Loucy (cell line): ENCODE results near the gene SASH1.

ENCODE experiments used
- H2AFZ ChIP-seq: fragments of 200-600 bp; sonication (generic); 2 replicates; pipeline ENCODE4 v1.6.0; 2016; ENCODE audit warnings: antibody characterized with exemption, mild to moderate bottlenecking, low read length, moderate library complexity
- H3F3A ChIP-seq: fragments of 200-600 bp; 2 replicates; pipeline ENCODE4 v1.6.0; 2016; ENCODE audit warnings: antibody characterized with exemption, low read depth, mild to moderate bottlenecking
- H3K27me3 ChIP-seq: fragments of 200-600 bp; sonication (generic); 2 replicates; pipeline ENCODE4 v1.6.1; 2014; ENCODE audit warnings: low read length, mild to moderate bottlenecking; ENCODE audit not compliant: insufficient read depth, poor library complexity, severe bottlenecking
- H3K36me3 ChIP-seq: fragments of 200-600 bp; sonication (generic); 2 replicates; pipeline ENCODE4 v1.6.1; 2016; ENCODE audit warnings: low read length; ENCODE audit not compliant: insufficient read depth
- H3K4me1 ChIP-seq: fragments of 200-600 bp; sonication (generic); 2 replicates; pipeline ENCODE4 v1.5.1; 2014; ENCODE audit warnings: low read length, mild to moderate bottlenecking; ENCODE audit not compliant: insufficient read depth, poor library complexity, severe bottlenecking
- H3K4me2 ChIP-seq: fragments of 200-600 bp; sonication (generic); 2 replicates; pipeline ENCODE4 v1.6.0; 2014; ENCODE audit warnings: antibody characterized with exemption, low read length, low read depth, mild to moderate bottlenecking; ENCODE audit not compliant: poor library complexity, severe bottlenecking
- H3K4me3 ChIP-seq: fragments of 200-600 bp; sonication (generic); 2 replicates; pipeline ENCODE4 v1.5.1; 2014; ENCODE audit warnings: low read length, mild to moderate bottlenecking, mixed read lengths; ENCODE audit not compliant: poor library complexity, severe bottlenecking
- H3K79me2 ChIP-seq: fragments of 200-600 bp; sonication (generic); 2 replicates; pipeline ENCODE4 v1.6.1; 2014; ENCODE audit warnings: low read length; ENCODE audit not compliant: insufficient read depth
- H3K9ac ChIP-seq: fragments of 200-600 bp; sonication (generic); 2 replicates; pipeline ENCODE4 v1.6.0; 2014; ENCODE audit warnings: mild to moderate bottlenecking, low read depth, low read length, moderate library complexity; ENCODE audit not compliant: poor library complexity, severe bottlenecking
- H3K9me2 ChIP-seq: fragments of 200-600 bp; sonication (generic); replicated peaks from 2 replicates; pipeline ENCODE4 v1.6.1; 2016; ENCODE audit warnings: low read depth, low read length, mixed read lengths
- H3K9me3 ChIP-seq: fragments of 200-600 bp; sonication (generic); 2 replicates; pipeline ENCODE4 v1.6.1; 2014; ENCODE audit warnings: mild to moderate bottlenecking, antibody characterized with exemption, low read length, low read depth; ENCODE audit not compliant: insufficient read depth
- H4K20me1 ChIP-seq: fragments of 200-600 bp; sonication (generic); 2 replicates; pipeline ENCODE4 v1.6.0; 2014; ENCODE audit warnings: antibody characterized with exemption, low read length, mild to moderate bottlenecking; ENCODE audit not compliant: insufficient read depth, poor library complexity, severe bottlenecking
- EZH2phosphoT487 ChIP-seq: fragments of 200-600 bp; IDR thresholded peaks from 2 replicates; pipeline ENCODE4 v1.6.1; 2018; ENCODE audit warnings: antibody characterized with exemption, mild to moderate bottlenecking, moderate library complexity, borderline replicate concordance
- TF ChIP-seq, protein P1 (sequence below): fragments of 200-600 bp; sonication (generic); conservative IDR thresholded peaks from 2 replicates; pipeline ENCODE4 v1.5.1; 2014; ENCODE audit warnings: mild to moderate bottlenecking, antibody characterized with exemption, low read length

Gene SASH1

DNA sequence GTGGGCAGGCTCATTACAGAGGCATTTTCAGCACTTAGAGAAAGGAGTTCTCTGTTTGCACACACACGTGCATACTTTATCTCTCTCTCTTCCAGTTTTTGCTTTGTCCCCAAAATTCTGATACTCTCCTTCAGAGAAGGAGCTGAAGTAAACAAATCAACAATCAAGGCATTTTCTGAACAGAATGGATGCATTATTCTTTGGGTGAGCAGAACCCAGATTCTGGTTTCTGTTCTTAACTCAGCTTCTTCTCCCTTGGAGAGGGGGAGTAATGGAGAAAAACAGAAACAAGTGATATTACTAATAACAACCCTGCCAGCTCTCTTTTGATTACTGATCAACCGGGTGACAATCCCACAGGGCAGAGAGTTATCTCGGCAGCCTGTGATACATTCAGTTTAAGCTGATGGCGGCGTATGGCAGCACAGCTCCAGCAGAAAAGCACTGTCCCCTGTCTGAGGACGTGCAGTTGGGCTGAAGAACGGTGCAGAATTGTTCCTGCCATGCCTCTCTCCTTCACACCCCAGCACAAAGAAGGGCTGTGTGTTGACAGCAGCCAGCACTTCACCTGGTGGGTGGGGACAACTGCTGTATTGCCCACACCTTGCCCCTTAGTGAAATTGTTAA, 47.3 kb upstream of the SASH1 start:
- Histone ChIP-seq H4K20me1 (no peaks in the 10 kb centered on the region), H3K9me2 (no peaks in the 10 kb centered on the region), H3K4me2 (no peak overlapping the region), H3K9me3 (no peaks in the 10 kb centered on the region), H2AFZ (no peak overlapping the region), H3K27me3 (no peaks in the 10 kb centered on the region), H3K36me3 (no peaks in the 10 kb centered on the region), H3F3A (no peaks in the 10 kb centered on the region), H3K4me1 (no peaks in the 10 kb centered on the region), H3K79me2 (no peaks in the 10 kb centered on the region), H3K4me3 (no peak overlapping the region), H3K9ac (no peak overlapping the region)
- no peak for TF ChIP-seq EZH2phosphoT487
- TF ChIP-seq, protein P1, sequence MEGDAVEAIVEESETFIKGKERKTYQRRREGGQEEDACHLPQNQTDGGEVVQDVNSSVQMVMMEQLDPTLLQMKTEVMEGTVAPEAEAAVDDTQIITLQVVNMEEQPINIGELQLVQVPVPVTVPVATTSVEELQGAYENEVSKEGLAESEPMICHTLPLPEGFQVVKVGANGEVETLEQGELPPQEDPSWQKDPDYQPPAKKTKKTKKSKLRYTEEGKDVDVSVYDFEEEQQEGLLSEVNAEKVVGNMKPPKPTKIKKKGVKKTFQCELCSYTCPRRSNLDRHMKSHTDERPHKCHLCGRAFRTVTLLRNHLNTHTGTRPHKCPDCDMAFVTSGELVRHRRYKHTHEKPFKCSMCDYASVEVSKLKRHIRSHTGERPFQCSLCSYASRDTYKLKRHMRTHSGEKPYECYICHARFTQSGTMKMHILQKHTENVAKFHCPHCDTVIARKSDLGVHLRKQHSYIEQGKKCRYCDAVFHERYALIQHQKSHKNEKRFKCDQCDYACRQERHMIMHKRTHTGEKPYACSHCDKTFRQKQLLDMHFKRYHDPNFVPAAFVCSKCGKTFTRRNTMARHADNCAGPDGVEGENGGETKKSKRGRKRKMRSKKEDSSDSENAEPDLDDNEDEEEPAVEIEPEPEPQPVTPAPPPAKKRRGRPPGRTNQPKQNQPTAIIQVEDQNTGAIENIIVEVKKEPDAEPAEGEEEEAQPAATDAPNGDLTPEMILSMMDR: no peak

DNA sequence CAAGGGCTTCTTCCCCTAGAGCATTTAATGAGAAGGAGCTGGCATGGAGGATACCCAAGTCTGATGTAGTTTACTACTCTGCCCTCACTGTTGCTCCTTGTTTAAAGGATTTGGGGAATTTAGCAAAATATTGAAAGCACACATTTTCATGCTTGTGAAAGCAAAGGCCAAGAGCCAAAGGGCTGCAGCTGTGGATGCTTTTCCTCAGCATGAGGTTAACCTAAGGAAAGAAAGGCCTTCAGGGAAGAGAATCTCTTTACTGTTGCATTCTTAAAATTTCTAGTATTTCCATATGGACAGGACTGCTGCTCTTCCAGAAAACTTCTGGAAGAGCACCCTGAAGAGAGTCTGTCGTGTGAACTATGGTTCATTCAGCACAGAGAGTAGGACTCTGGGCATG, 45.9 kb upstream of the SASH1 start:
- Histone ChIP-seq H4K20me1 (no peaks in the 10 kb centered on the region), H3F3A (no peaks in the 10 kb centered on the region), H3K4me3 (no peak overlapping the region), H3K9me3 (no peaks in the 10 kb centered on the region), H2AFZ (no peak overlapping the region), H3K4me2 (no peak overlapping the region), H3K4me1 (no peaks in the 10 kb centered on the region), H3K9me2 (no peaks in the 10 kb centered on the region), H3K9ac (no peak overlapping the region), H3K79me2 (no peaks in the 10 kb centered on the region), H3K36me3 (no peaks in the 10 kb centered on the region), H3K27me3 (no peaks in the 10 kb centered on the region)
- TF ChIP-seq, protein P1: no peak
- no peak for TF ChIP-seq EZH2phosphoT487

- H4K20me1 ChIP-seq: no peaks in the 10 kb centered on the region
- no peaks in the 10 kb centered on the region for H3K9me2 ChIP-seq
- no peaks in the 10 kb centered on the region for H3K27me3 ChIP-seq
- H3K4me2 ChIP-seq: no peak overlapping the region
- H3K9ac ChIP-seq: no peak overlapping the region
- H3K79me2 ChIP-seq: no peaks in the 10 kb centered on the region
- no peak overlapping the region for H3K4me3 ChIP-seq
- no peak for TF ChIP-seq EZH2phosphoT487
- TF ChIP-seq, protein P1: no peak
- H3K9me3 ChIP-seq: no peaks in the 10 kb centered on the region
- H3K4me1 ChIP-seq: no peaks in the 10 kb centered on the region
- no peak overlapping the region for H2AFZ ChIP-seq
- H3F3A ChIP-seq: no peaks in the 10 kb centered on the region
- no peaks in the 10 kb centered on the region for H3K36me3 ChIP-seq
These were observed 44.0 kb upstream of the SASH1 start for GRCh38 chr6:148298683-148299082.
